Esophagus squamous epithelium (tissue), 5 donors: ENCODE results near the gene ATXN2L. TPM values are rescaled to one million over a fixed set of nuclear protein-coding genes. Genes with fewer than 3 reads are reported as not detected.

Source experiments
- DNase-seq: peaks from one replicate; lab custom pipeline; 2025; lab: John Stamatoyannopoulos, UW
- H3K27ac ChIP-seq, 4 donors: fragments of 200-600 bp; sonication (generic); one replicate each; pipeline ENCODE4 v1.5.1; 2016 to 2019; ENCODE audit warnings: mild to moderate bottlenecking in 1 of 4
- H3K27me3 ChIP-seq, 4 donors: fragments of 200-600 bp; sonication (generic); 1 replicate in 3 of 4; 2 replicates in 1 of 4; pipeline versions ENCODE4 v1.5.1 to v1.6.0; 2017 to 2021; ENCODE audit warnings: antibody characterized with exemption in 1 of 4
- H3K36me3 ChIP-seq, 3 donors: fragments of 200-600 bp; sonication (generic); one replicate each; pipeline ENCODE4 v1.5.1; 2016 to 2019
- H3K4me1 ChIP-seq, 3 donors: fragments of 200-600 bp; sonication (generic); one replicate each; pipeline ENCODE4 v1.5.1; 2017 to 2019
- H3K4me3 ChIP-seq, 4 donors: fragments of 200-600 bp; sonication (generic); 1 replicate in 3 of 4; 2 replicates in 1 of 4; pipeline ENCODE4 v1.5.1; 2016 to 2019; ENCODE audit warnings: mild to moderate bottlenecking in 2 of 4, moderate library complexity in 1 of 4
- H3K9me3 ChIP-seq, 3 donors: fragments of 200-600 bp; sonication (generic); one replicate each; pipeline ENCODE4 v1.5.1; 2016 to 2019
- CTCF ChIP-seq, 6 experiments: fragments of 450-650 bp in 4 of 6; fragments of 200-600 bp in 2 of 6; sonication (generic) in 2 of 6; IDR thresholded peaks; one replicate each; pipeline ENCODE4 v1.5.1; 2016 to 2019; ENCODE audit warnings: antibody characterized with exemption in 6 of 6, mild to moderate bottlenecking in 4 of 6, moderate library complexity in 4 of 6
- POLR2A ChIP-seq, 4 donors: fragments of 450-650 bp; IDR thresholded peaks; one replicate each; pipeline ENCODE4 v1.6.1; 2017; ENCODE audit warnings: antibody characterized with exemption in 4 of 4, mild to moderate bottlenecking in 4 of 4, moderate library complexity in 3 of 4
- WGBS, 2 donors: methylation state at CpG; one replicate each; pipeline ENCODE4 v1.1.5; 2018; 5-methylcytosine and 5-hydroxymethylcytosine counted together
- intact Hi-C: fragments of 100-400 bp; cut with DNase I; formaldehyde crosslinking; loops from one replicate; pipeline ENCODE4 v1.15.0; 2022
- total RNA-seq, 4 donors: library from RNA; depleted of rRNA; stranded (reverse); fragments of >200 nt; gene quantifications; one replicate each; pipeline ENCODE4 v1.1.0, GENCODE V29; 2016
- donor health status: DM: yes; HTN: yes; CAD: no.

ATXN2L gene
- total RNA-seq, 4 donors from 2014 or later, result 42.1 to 72.7 (median 67.1) TPM

GRCh38 chr16:28846933-28847273 lies 24.1 kb downstream of the ATXN2L start:
- H3K4me1 ChIP-seq, result peaks cover 17 to 29% (median 20%) of the 10 kb centered on the region in 3 donors
- no peak for DNase-seq

GRCh38 chr16:28858421-28858820 lies 35.6 kb downstream of the ATXN2L start:
- no peaks in the 10 kb centered on the region for H3K27me3 ChIP-seq
- no peak for DNase-seq
- H3K9me3 ChIP-seq, result no peaks in the 10 kb centered on the region
- 53 to 68% methylated on average over 8 of the region's 8 CpGs for WGBS, 2 donors
- TF ChIP-seq POLR2A (IDR thresholded peaks at IDR 0.05) (no peak), CTCF (IDR thresholded peaks at IDR 0.05) (no peak)
- peaks cover 0 to 20% (median 4%) of the 10 kb centered on the region in 3 donors for H3K4me1 ChIP-seq
- intact Hi-C loops, result no loop called here
- peak overlapping the region in 3 of 4 donors; percentile 22 to 36 (median 26) for H3K27ac ChIP-seq
- no peaks in the 10 kb centered on the region for H3K36me3 ChIP-seq
- H3K4me3 ChIP-seq, result no peak overlapping the region

More at GRCh38 chr16:28846933-28847273, 24.1 kb downstream of the ATXN2L start:
- H3K9me3 ChIP-seq, result no peaks in the 10 kb centered on the region
- 0 to 14% methylated on average over 1 of the region's 5 CpGs for WGBS, 2 donors
- TF ChIP-seq POLR2A (IDR thresholded peaks at IDR 0.05), result no peak
- no peak for TF ChIP-seq CTCF (IDR thresholded peaks at IDR 0.05)
- H3K4me3 ChIP-seq, result peak overlapping the region; percentile 87 to 99 (median 93)
- peaks cover 16 to 32% (median 29%) of the 10 kb centered on the region in 3 donors for H3K36me3 ChIP-seq
- H3K27me3 ChIP-seq, result no peaks in the 10 kb centered on the region
- intact Hi-C loops, result no loop called here
- H3K27ac ChIP-seq, result peak overlapping the region; percentile 88 to 95 (median 90)

- Histone ChIP-seq H3K27me3 (no peaks in the 10 kb centered on the region), H3K27ac (no peak overlapping the region), H3K9me3 (no peaks in the 10 kb centered on the region), H3K4me1 (peaks cover 3 to 24% (median 4%) of the 10 kb centered on the region in 3 donors), H3K36me3 (no peaks in the 10 kb centered on the region), H3K4me3 (no peak overlapping the region)
- intact Hi-C loops, result no loop called here
- TF ChIP-seq CTCF (IDR thresholded peaks at IDR 0.05), result no peak
- no peak for TF ChIP-seq POLR2A (IDR thresholded peaks at IDR 0.05)
- no peak for DNase-seq
- 83 to 86% methylated on average over 4 of the region's 4 CpGs for WGBS, 2 donors
Observed at GRCh38 chr16:28859326-28859725, 36.5 kb downstream of the ATXN2L start.

DNA sequence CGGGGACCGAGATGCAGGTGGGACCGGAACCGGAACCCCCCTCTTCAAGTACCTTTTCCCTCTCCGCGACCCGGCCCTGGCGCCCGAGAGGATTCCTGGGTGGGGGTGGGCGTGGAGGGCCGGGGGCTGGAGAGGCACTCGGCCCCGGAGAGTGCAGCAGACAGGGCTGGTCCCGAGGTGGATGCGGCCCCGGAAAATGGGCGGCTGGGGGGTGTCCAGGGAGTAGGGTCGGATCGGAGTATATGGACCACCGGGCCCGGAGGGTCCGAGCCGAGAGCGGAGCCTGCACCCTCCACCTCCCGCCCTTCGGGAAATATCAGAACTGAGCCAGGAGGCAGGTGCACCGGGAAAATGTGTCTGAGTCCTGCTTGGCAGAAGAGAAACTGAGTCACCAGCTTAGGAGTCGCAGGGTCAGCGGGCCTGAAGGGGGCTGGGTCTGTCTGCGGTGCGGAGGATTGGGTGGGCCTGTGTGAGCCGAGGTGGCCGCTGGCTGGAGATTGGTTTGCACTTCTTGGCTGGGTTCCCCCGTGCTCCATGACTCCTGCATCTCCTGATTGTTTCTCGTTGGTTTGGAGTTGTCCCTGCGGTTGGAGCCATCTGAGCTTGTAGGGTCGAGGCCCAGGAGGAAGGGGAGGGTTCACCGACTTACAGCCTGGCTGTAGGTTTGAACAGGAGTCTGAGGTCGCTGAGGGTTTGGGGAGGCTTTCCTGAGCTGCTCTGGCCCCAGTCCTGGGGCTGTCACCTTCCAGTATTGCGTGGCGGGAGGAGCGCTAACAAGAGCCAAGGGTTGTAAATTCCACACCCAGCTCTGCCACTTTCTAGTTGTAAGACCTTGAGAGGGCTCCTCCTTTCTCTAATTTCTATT lies 41.4 kb downstream of the ATXN2L start:
- H3K36me3 ChIP-seq, result peaks cover 2 to 38% (median 13%) of the 10 kb centered on the region in 3 donors
- DNase-seq, result no peak
- WGBS, 2 donors, result 3 to 6% methylated on average over 8 to 14 of the region's 42 CpGs
- no peaks in the 10 kb centered on the region for H3K27me3 ChIP-seq
- H3K9me3 ChIP-seq, result no peaks in the 10 kb centered on the region
- TF ChIP-seq CTCF (IDR thresholded peaks at IDR 0.05) (no peak), POLR2A (IDR thresholded peaks at IDR 0.05) (no peak)
- intact Hi-C loops, result no loop called here
- H3K4me1 ChIP-seq, result peaks cover 6 to 36% (median 20%) of the 10 kb centered on the region in 3 donors
- H3K4me3 ChIP-seq, result peak overlapping the region; percentile 70 to 88 (median 85)
- H3K27ac ChIP-seq, result peak overlapping the region; percentile 91 to 95 (median 93)
